Vagina (tissue), 2 donors: ENCODE results near the gene DCTD.

ENCODE experiments used
- POLR2A ChIP-seq, 2 donors: fragments of 450-650 bp; IDR thresholded peaks; one replicate each; pipeline ENCODE4 v1.6.1; 2017; ENCODE audit warnings: antibody characterized with exemption in 2 of 2, mild to moderate bottlenecking in 2 of 2, moderate library complexity in 2 of 2
- POLR2AphosphoS5 ChIP-seq, 2 donors: sonication (generic); formaldehyde crosslinking; IDR thresholded peaks; one replicate each; pipeline ENCODE4 v1.9.0; 2017; ENCODE audit warnings: antibody characterized with exemption in 2 of 2, mild to moderate bottlenecking in 2 of 2, low read depth in 1 of 2; ENCODE audit not compliant: insufficient read depth in 1 of 2
- TF ChIP-seq, protein P1 (sequence below), 3 experiments: fragments of 450-650 bp in 2 of 3; fragments of 200-600 bp in 1 of 3; sonication (generic) in 1 of 3; IDR thresholded peaks; one replicate each; pipeline ENCODE4 v1.5.1; 2017 to 2019; ENCODE audit warnings: antibody characterized with exemption in 3 of 3, mild to moderate bottlenecking in 2 of 3, moderate library complexity in 2 of 3

DNA sequence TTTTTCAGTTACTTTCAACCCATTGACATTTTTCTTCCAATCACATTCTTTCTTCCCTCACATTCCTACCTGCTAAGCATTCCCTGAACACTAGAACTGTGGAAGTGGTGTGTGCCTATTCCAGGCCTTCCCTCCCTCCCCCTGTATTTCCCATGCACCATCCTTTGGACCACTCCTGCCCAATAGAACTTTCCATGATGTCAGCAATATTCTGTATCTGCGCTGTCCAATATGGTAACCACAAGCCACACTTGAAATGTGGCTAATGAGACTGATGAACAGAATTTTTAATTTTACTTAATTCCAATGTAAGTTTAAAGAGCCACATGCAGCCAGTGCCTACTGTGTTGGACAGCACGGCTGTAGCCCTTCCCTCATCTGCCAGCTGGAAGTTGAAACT, 57.5 kb downstream of the DCTD start:
- TF ChIP-seq, protein P1, sequence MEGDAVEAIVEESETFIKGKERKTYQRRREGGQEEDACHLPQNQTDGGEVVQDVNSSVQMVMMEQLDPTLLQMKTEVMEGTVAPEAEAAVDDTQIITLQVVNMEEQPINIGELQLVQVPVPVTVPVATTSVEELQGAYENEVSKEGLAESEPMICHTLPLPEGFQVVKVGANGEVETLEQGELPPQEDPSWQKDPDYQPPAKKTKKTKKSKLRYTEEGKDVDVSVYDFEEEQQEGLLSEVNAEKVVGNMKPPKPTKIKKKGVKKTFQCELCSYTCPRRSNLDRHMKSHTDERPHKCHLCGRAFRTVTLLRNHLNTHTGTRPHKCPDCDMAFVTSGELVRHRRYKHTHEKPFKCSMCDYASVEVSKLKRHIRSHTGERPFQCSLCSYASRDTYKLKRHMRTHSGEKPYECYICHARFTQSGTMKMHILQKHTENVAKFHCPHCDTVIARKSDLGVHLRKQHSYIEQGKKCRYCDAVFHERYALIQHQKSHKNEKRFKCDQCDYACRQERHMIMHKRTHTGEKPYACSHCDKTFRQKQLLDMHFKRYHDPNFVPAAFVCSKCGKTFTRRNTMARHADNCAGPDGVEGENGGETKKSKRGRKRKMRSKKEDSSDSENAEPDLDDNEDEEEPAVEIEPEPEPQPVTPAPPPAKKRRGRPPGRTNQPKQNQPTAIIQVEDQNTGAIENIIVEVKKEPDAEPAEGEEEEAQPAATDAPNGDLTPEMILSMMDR (IDR thresholded peaks at IDR 0.05), result no peak
- TF ChIP-seq POLR2AphosphoS5 (IDR thresholded peaks at IDR 0.05; ENCODE audit: insufficient read depth in 1 of 2, low read depth in 1 of 2) (no peak), POLR2A (IDR thresholded peaks at IDR 0.05) (no peak)
